ENCODE data around the gene PRR14L. TPM values are rescaled to one million over a fixed set of nuclear protein-coding genes. Genes with fewer than 3 reads are reported as not detected.

Gene PRR14L
- total and polyA plus RNA-seq, 4 donors = 4.5 to 20.2 (median 13.4) TPM

DNA sequence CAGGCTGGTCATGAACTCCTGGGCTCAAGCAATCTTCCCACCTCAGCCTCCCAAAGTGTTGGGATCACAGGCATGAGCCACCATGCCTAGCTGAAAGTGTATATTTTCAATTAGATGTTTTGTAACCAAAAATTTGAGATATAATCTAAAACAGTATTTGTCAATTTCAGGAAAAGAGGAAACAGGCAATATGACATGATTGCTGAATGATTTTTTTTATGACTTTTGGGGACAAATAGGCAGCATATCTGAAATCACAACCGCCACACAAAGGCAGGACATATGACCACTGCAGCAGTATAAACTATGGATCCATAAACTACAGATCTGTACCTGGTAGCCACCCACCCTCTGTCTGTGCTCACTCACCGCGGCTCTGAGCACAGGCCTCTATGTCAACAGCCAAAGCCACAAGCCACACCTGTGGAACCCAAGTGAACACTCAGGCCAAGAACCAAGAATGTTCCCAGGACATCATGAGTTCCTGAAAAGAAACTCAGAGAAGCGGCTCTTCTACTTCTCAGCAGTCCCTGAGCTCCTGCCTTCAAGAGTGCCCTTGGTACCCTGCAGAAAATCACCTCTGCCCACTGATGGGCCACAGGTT is 110.4 kb downstream of the PRR14L start:
- TF ChIP-seq HNF4A (conservative IDR thresholded peaks at IDR 0.05) = no peak
- TF ChIP-seq, protein P1, sequence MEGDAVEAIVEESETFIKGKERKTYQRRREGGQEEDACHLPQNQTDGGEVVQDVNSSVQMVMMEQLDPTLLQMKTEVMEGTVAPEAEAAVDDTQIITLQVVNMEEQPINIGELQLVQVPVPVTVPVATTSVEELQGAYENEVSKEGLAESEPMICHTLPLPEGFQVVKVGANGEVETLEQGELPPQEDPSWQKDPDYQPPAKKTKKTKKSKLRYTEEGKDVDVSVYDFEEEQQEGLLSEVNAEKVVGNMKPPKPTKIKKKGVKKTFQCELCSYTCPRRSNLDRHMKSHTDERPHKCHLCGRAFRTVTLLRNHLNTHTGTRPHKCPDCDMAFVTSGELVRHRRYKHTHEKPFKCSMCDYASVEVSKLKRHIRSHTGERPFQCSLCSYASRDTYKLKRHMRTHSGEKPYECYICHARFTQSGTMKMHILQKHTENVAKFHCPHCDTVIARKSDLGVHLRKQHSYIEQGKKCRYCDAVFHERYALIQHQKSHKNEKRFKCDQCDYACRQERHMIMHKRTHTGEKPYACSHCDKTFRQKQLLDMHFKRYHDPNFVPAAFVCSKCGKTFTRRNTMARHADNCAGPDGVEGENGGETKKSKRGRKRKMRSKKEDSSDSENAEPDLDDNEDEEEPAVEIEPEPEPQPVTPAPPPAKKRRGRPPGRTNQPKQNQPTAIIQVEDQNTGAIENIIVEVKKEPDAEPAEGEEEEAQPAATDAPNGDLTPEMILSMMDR (IDR thresholded peaks at IDR 0.05; ENCODE audit: low read depth, low read length, missing input control) = no peak
- no peak for TF ChIP-seq SP1 (IDR thresholded peaks at IDR 0.05)
- TF ChIP-seq, protein P2, sequence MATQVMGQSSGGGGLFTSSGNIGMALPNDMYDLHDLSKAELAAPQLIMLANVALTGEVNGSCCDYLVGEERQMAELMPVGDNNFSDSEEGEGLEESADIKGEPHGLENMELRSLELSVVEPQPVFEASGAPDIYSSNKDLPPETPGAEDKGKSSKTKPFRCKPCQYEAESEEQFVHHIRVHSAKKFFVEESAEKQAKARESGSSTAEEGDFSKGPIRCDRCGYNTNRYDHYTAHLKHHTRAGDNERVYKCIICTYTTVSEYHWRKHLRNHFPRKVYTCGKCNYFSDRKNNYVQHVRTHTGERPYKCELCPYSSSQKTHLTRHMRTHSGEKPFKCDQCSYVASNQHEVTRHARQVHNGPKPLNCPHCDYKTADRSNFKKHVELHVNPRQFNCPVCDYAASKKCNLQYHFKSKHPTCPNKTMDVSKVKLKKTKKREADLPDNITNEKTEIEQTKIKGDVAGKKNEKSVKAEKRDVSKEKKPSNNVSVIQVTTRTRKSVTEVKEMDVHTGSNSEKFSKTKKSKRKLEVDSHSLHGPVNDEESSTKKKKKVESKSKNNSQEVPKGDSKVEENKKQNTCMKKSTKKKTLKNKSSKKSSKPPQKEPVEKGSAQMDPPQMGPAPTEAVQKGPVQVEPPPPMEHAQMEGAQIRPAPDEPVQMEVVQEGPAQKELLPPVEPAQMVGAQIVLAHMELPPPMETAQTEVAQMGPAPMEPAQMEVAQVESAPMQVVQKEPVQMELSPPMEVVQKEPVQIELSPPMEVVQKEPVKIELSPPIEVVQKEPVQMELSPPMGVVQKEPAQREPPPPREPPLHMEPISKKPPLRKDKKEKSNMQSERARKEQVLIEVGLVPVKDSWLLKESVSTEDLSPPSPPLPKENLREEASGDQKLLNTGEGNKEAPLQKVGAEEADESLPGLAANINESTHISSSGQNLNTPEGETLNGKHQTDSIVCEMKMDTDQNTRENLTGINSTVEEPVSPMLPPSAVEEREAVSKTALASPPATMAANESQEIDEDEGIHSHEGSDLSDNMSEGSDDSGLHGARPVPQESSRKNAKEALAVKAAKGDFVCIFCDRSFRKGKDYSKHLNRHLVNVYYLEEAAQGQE (IDR thresholded peaks at IDR 0.05) = no peak
- TF ChIP-seq RAD21 (IDR thresholded peaks at IDR 0.05) = no peak
- TF ChIP-seq RXRA (IDR thresholded peaks at IDR 0.05) = no peak
- TF ChIP-seq YY1 (IDR thresholded peaks at IDR 0.05) = no peak
- TF ChIP-seq, protein P3, sequence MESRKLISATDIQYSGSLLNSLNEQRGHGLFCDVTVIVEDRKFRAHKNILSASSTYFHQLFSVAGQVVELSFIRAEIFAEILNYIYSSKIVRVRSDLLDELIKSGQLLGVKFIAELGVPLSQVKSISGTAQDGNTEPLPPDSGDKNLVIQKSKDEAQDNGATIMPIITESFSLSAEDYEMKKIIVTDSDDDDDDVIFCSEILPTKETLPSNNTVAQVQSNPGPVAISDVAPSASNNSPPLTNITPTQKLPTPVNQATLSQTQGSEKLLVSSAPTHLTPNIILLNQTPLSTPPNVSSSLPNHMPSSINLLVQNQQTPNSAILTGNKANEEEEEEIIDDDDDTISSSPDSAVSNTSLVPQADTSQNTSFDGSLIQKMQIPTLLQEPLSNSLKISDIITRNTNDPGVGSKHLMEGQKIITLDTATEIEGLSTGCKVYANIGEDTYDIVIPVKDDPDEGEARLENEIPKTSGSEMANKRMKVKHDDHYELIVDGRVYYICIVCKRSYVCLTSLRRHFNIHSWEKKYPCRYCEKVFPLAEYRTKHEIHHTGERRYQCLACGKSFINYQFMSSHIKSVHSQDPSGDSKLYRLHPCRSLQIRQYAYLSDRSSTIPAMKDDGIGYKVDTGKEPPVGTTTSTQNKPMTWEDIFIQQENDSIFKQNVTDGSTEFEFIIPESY (IDR thresholded peaks at IDR 0.05) = no peak
- TF ChIP-seq HNF4G (IDR thresholded peaks at IDR 0.05) = no peak
- no peak for TF ChIP-seq JUND (IDR thresholded peaks at IDR 0.05)
- no peak for TF ChIP-seq EGR1 (IDR thresholded peaks at IDR 0.05; ENCODE audit: low read depth in 2 of 2)
- TF ChIP-seq, protein P4, sequence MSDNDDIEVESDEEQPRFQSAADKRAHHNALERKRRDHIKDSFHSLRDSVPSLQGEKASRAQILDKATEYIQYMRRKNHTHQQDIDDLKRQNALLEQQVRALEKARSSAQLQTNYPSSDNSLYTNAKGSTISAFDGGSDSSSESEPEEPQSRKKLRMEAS (IDR thresholded peaks at IDR 0.05) = no peak
- TF ChIP-seq FOXA2 (IDR thresholded peaks at IDR 0.05) = no peak
- TF ChIP-seq GABPA (IDR thresholded peaks at IDR 0.05 in 1 of 2, conservative IDR thresholded peaks at IDR 0.05 in 1 of 2) = no peak
- TF ChIP-seq NR2F2 (IDR thresholded peaks at IDR 0.05) = no peak
- no peak for TF ChIP-seq TAF1 (conservative IDR thresholded peaks at IDR 0.05)
- Histone ChIP-seq H3K27me3 (ENCODE audit: control insufficient read depth in 4 of 4, insufficient read depth in 4 of 4, low read length in 3 of 4) (no peaks in the 10 kb centered on the region), H3K9me3 (ENCODE audit: control insufficient read depth in 4 of 4, low read length in 3 of 4) (no peaks in the 10 kb centered on the region), H3K9ac (ENCODE audit: low read depth in 1 of 2, low read length in 2 of 2) (no peak overlapping the region), H3K4me1 (ENCODE audit: control insufficient read depth in 4 of 4, insufficient read depth in 4 of 4, low read length in 3 of 4) (peaks cover 4 to 13% (median 8%) of the 10 kb centered on the region in 4 donors), H3K4me3 (ENCODE audit: low read depth in 1 of 3, low read length in 3 of 3) (no peak overlapping the region), H3K36me3 (ENCODE audit: control insufficient read depth in 4 of 4, insufficient read depth in 3 of 4, low read depth in 1 of 4, low read length in 3 of 4) (peaks cover 0 to 2% (median 0%) of the 10 kb centered on the region in 4 donors), H3K27ac (ENCODE audit: low read depth in 1 of 2, low read length in 2 of 2) (no peak overlapping the region)
- WGBS = 81% methylated on average over 4 of the region's 4 CpGs
- DNase-seq (ENCODE audit: low spot score) = no peak
